Neural cell (in vitro differentiated cells): ENCODE data around the gene MEIOC.

Experiments used
- TAF1 ChIP-seq: IDR thresholded peaks from 2 replicates; pipeline ENCODE4 v1.6.1; 2012; ENCODE audit warnings: low read depth
- TF ChIP-seq, protein P1 (sequence below): fragments of 450-650 bp; IDR thresholded peaks from 2 replicates; pipeline ENCODE4 v1.5.1; 2014; ENCODE audit warnings: antibody characterized with exemption, mild to moderate bottlenecking, moderate library complexity; ENCODE audit not compliant: poor library complexity, severe bottlenecking

GRCh38 chr17:44651228-44651627 is 5.0 kb upstream of the MEIOC start:
- TF ChIP-seq, protein P1, sequence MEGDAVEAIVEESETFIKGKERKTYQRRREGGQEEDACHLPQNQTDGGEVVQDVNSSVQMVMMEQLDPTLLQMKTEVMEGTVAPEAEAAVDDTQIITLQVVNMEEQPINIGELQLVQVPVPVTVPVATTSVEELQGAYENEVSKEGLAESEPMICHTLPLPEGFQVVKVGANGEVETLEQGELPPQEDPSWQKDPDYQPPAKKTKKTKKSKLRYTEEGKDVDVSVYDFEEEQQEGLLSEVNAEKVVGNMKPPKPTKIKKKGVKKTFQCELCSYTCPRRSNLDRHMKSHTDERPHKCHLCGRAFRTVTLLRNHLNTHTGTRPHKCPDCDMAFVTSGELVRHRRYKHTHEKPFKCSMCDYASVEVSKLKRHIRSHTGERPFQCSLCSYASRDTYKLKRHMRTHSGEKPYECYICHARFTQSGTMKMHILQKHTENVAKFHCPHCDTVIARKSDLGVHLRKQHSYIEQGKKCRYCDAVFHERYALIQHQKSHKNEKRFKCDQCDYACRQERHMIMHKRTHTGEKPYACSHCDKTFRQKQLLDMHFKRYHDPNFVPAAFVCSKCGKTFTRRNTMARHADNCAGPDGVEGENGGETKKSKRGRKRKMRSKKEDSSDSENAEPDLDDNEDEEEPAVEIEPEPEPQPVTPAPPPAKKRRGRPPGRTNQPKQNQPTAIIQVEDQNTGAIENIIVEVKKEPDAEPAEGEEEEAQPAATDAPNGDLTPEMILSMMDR: no peak
- no peak for TF ChIP-seq TAF1
